LNCaP clone FGC (cell line): ENCODE results near the gene RAB1A.

Experiments used
- DNase-seq: peaks from one replicate; pipeline ENCODE4 v3.0.0-alpha.2; 2011; ENCODE audit warnings: low read depth
- H3K4me3 ChIP-seq: 2 replicates; pipeline ENCODE4 v1.5.1; 2011; ENCODE audit warnings: mild to moderate bottlenecking, low read depth, low read length, control low read depth
- CTCF ChIP-seq: IDR thresholded peaks from 2 replicates; pipeline ENCODE4 v1.5.1; 2012; ENCODE audit warnings: mild to moderate bottlenecking; ENCODE audit not compliant: control insufficient read depth, insufficient read depth; ENCODE audit errors: extremely low read depth

The RAB1A gene

GRCh38 chr2:65069439-65069824, 60.5 kb downstream of the RAB1A start:
- no peak for TF ChIP-seq CTCF
- no peak overlapping the region for H3K4me3 ChIP-seq
- no peak for DNase-seq

DNA sequence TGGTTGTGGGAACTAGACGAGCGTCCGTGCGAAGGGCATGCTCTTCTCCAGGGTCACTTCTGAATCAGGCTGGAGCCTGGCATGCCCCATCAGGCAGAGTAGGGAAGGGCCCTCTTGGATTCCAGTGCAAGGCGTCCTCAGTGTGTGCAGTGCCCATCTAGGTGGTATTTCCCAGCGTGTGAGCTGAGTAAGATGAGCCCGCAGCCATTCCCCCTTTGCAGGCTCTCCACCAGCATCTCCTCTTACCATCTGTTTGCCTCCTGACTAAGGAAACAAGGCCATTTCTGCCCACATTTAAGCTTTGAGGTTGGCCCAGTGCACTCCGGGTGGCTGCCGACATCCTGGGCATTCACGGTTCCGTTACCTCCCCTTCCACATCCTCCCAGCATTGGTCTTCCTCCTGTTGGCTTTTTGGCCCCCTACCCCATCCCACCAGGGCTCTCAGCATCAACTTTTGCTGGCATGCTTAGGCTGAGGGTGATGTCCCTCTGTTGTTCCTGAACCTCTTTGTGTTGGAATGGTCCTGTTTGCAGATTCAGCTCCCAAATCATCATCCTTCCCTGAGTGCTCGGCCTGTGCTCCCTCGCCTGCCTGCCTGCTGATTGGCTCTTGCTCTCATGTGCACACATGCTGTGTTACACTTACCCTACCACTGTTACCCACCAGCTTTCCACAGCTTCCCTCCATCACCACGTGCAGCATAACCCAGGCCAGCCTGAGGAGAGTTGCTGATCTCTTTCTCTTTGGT, 61.9 kb downstream of the RAB1A start:
- H3K4me3 ChIP-seq = no peak overlapping the region
- DNase-seq = no peak
- no peak for TF ChIP-seq CTCF

DNA sequence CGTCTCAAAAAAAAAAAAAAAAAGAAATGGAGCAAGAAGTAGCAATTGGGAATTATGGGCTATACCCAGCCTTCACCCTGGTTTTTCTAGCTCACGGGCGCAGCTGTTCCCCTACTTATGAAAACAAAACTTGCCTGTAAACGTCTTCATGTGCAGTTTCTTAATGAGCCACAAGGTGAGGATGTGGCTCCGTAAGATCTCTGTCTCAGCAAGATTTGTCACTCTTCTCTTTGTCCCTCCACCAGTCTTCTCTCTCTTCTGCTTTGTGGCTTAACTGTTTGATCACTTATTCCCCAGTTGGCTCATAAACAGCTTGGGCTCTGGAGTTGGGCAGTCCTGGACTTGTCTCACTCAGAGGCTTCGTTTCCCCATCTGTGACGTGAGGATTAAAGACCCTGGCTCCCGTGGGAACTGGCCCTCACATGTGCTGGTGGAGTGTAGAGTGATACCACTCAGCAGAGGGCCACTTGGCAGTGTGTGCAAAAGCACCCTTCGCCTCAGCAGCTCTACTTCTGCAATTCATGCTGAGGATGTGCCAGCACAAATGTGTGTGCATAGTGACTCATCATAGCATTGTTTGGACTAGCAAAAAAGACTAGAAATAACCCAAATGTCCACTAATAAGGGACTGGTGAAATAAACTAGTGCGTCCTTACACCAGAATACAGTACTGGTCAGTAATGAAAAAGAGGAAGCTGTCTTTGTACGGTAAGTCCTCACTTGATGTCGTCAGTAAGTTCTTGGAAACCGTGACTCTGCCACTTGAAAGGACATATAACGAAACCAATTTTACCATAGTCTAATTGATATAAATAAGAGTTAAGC, 65.0 kb downstream of the RAB1A start:
- peak; percentile 33 for DNase-seq
- TF ChIP-seq CTCF = peak; percentile 62
- H3K4me3 ChIP-seq = no peak overlapping the region

DNA sequence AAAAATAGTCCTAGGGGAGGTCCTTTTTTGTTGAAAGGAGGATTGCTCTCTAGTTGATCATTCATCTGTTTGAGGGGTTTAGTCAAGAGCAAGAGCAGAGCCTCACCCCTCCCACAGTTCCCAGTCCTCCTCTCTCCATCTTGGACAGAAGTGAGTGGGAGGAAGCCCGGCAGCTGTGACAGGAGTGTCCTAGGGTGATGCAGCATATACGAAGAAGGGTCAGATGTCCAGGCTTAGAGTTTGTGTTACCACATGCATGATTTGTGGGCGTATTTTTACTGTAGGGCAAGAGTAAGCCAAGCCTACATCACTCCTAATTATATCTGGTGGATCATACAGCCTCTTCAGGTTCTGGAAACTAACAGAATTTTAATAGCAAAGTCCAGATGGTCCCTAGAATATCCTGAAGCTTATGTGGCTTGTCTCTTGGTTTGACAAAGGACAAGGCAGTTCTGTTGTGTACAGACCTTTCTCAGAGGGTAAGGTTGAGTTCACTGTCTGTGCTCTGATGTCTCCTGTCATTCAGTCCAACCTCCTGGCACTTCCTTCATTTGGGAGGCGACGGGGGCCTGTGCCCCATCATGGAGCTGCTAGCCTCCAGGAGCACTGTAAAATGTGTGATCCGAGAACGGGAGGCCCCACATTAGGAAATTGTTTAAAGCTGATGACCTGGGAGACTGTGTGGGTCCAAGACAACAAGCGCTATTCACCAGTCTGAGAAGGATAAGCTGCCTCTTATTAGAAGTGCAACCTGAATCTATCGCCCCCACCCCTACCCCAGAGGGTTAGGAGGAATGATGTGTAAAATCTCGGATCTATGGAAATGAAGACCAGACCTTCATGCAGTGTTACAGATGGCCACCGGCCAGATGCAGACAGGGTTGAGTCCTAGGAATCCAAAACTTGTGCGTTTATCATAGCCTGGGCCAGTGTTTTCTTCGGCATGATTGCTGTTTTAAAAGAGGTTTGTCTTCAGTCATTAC, 66.8 kb downstream of the RAB1A start:
- no peak for TF ChIP-seq CTCF
- H3K4me3 ChIP-seq = no peak overlapping the region
- DNase-seq = no peak

DNA sequence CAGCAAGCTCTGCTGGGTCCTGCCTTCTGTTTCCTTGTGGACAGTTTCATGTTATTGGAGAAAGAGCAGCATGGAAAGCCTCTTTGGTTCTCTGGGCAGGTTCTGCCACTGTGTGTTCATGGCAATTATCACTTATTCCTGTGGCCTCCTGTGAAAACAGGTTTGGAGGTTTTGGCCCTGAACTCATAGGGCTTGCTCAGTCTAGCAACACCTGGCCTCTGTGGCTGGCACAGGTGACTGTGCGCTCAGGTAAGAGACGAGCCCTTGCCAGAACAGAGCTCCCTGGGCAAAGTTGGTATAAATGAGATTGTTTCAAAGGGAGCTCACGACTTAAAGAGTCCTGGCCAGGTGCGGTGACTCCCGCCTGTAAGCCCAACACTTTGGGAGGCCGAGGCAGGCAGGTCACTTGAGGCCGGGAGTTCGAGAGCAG, 68.0 kb downstream of the RAB1A start:
- TF ChIP-seq CTCF = no peak
- DNase-seq = peak; percentile 34
- H3K4me3 ChIP-seq = no peak overlapping the region

GRCh38 chr2:65061146-65061909, 68.6 kb downstream of the RAB1A start:
- DNase-seq = no peak
- no peak overlapping the region for H3K4me3 ChIP-seq
- TF ChIP-seq CTCF = no peak
